Liver (tissue), 9 donors: Measurements from ENCODE around the gene PELI2. TPM values are rescaled to one million over a fixed set of nuclear protein-coding genes. Genes with fewer than 3 reads are reported as not detected.

ENCODE experiments used
- DNase-seq: peaks from one replicate; pipeline ENCODE4 v3.0.0-alpha.2; 2017; ENCODE audit warnings: low spot score
- H3K27ac ChIP-seq, 2 donors: one replicate each; pipeline ENCODE4 v1.7.0; 2013; ENCODE audit warnings: inconsistent platforms in 2 of 2, low read length in 2 of 2, control low read depth in 1 of 2, low read depth in 1 of 2, mild to moderate bottlenecking in 1 of 2
- H3K27me3 ChIP-seq, 4 donors: one replicate each; pipeline versions ENCODE4 v1.6.1 to v1.7.0; 2013; ENCODE audit warnings: low read length in 3 of 4, inconsistent platforms in 1 of 4, mild to moderate bottlenecking in 1 of 4, moderate library complexity in 1 of 4; ENCODE audit not compliant: control insufficient read depth in 4 of 4, insufficient read depth in 4 of 4
- H3K36me3 ChIP-seq, 4 donors: one replicate each; pipeline versions ENCODE4 v1.6.1 to v1.7.0; 2013; ENCODE audit warnings: low read length in 3 of 4, mild to moderate bottlenecking in 3 of 4, low read depth in 1 of 4, moderate library complexity in 1 of 4; ENCODE audit not compliant: control insufficient read depth in 4 of 4, insufficient read depth in 3 of 4
- H3K4me1 ChIP-seq, 4 donors: one replicate each; pipeline versions ENCODE4 v1.6.1 to v1.7.0; 2013; ENCODE audit warnings: low read length in 3 of 4, mild to moderate bottlenecking in 3 of 4, moderate library complexity in 1 of 4; ENCODE audit not compliant: control insufficient read depth in 4 of 4, insufficient read depth in 4 of 4
- H3K4me3 ChIP-seq, 3 donors: one replicate each; pipeline versions ENCODE4 v1.6.1 to v1.7.0; 2013; ENCODE audit warnings: low read length in 3 of 3, control low read depth in 1 of 3, low read depth in 1 of 3, mild to moderate bottlenecking in 1 of 3
- H3K9ac ChIP-seq, 2 donors: one replicate each; pipeline ENCODE4 v1.7.0; 2013; ENCODE audit warnings: low read length in 2 of 2, mild to moderate bottlenecking in 2 of 2, moderate library complexity in 2 of 2, control low read depth in 1 of 2, low read depth in 1 of 2
- H3K9me3 ChIP-seq, 4 donors: one replicate each; pipeline versions ENCODE4 v1.6.1 to v1.7.0; 2013; ENCODE audit warnings: low read length in 3 of 4; ENCODE audit not compliant: control insufficient read depth in 4 of 4
- EGR1 ChIP-seq, 2 donors: IDR thresholded peaks; 2 replicates each; pipeline ENCODE4 v1.6.1; 2016 to 2018; ENCODE audit warnings: antibody characterized with exemption in 2 of 2, low read depth in 2 of 2
- FOXA1 ChIP-seq: IDR thresholded peaks from 2 replicates; pipeline ENCODE4 v1.6.1; 2016; ENCODE audit warnings: antibody characterized with exemption
- FOXA2 ChIP-seq: IDR thresholded peaks from 2 replicates; pipeline ENCODE4 v1.6.1; 2016; ENCODE audit warnings: antibody characterized with exemption
- GABPA ChIP-seq, 2 donors: IDR thresholded peaks in 1 of 2; conservative IDR thresholded peaks in 1 of 2; 2 replicates each; pipeline ENCODE4 v1.6.1; 2016; ENCODE audit warnings: antibody characterized with exemption in 2 of 2, mild to moderate bottlenecking in 1 of 2, moderate library complexity in 1 of 2
- HNF4A ChIP-seq, 2 donors: conservative IDR thresholded peaks; 2 replicates each; pipeline ENCODE4 v1.6.1; 2016; ENCODE audit warnings: antibody characterized with exemption in 2 of 2, mild to moderate bottlenecking in 2 of 2
- JUND ChIP-seq, 2 donors: IDR thresholded peaks; 2 replicates each; pipeline ENCODE4 v1.6.1; 2016; ENCODE audit warnings: antibody characterized with exemption in 2 of 2
- NR2F2 ChIP-seq: IDR thresholded peaks from 2 replicates; pipeline ENCODE4 v1.6.1; 2016; ENCODE audit warnings: antibody characterized with exemption
- RXRA ChIP-seq, 2 donors: IDR thresholded peaks; 2 replicates each; pipeline ENCODE4 v1.6.1; 2017 to 2018; ENCODE audit warnings: antibody characterized with exemption in 2 of 2, mild to moderate bottlenecking in 1 of 2
- SP1 ChIP-seq: IDR thresholded peaks from 2 replicates; pipeline ENCODE4 v1.6.1; 2018; ENCODE audit warnings: antibody characterized with exemption, mild to moderate bottlenecking
- TAF1 ChIP-seq: conservative IDR thresholded peaks from 2 replicates; pipeline ENCODE4 v1.6.1; 2016; ENCODE audit warnings: antibody characterized with exemption, mild to moderate bottlenecking
- YY1 ChIP-seq: IDR thresholded peaks from 2 replicates; pipeline ENCODE4 v1.6.1; 2016; ENCODE audit warnings: antibody characterized with exemption, mild to moderate bottlenecking
- WGBS: extraction: QIAGEN DNeasy Blood & Tissue Kit; methylation state at CpG from one replicate; pipeline ENCODE4 v1.1.7; 2013; 5-methylcytosine and 5-hydroxymethylcytosine counted together
- polyA plus RNA-seq, 2 donors: library from polyadenylated mRNA; stranded (reverse) in 1 of 2; unstranded in 1 of 2; fragments of 200-250 nt in 1 of 2; fragments of >200 nt in 1 of 2; fragmentation: Nextera tagmentation in 1 of 2; extraction: Ambion mirVana in 1 of 2; gene quantifications; one replicate each; pipeline versions ENCODE4 v1.2.1 to v1.2.3, GENCODE V29; 2013 to 2015
- total RNA-seq, 2 donors: library from RNA; depleted of rRNA; stranded (reverse); fragments of >200 nt; gene quantifications; one replicate each; pipeline ENCODE4 v1.2.3, GENCODE V29; 2014
- TF ChIP-seq, protein P1 (sequence below): IDR thresholded peaks from 2 replicates; pipeline ENCODE4 v1.6.1; 2016; ENCODE audit warnings: antibody characterized with exemption
- TF ChIP-seq, protein P2 (sequence below): IDR thresholded peaks from 2 replicates; pipeline ENCODE4 v1.6.1; 2016; ENCODE audit warnings: antibody characterized with exemption
- TF ChIP-seq, protein P3 (sequence below): IDR thresholded peaks from 2 replicates; pipeline ENCODE4 v1.6.1; 2016; ENCODE audit warnings: antibody characterized with exemption, mild to moderate bottlenecking
- TF ChIP-seq, protein P4 (sequence below): fragments of 150-350 bp; IDR thresholded peaks from 2 replicates; pipeline ENCODE4 v1.5.1; 2017; ENCODE audit warnings: improper control_type of control experiment, low read depth, low read length; ENCODE audit not compliant: missing input control
- donor health status: healthy.
- donor health status: healthy.
- donor health status: healthy.
- donor health status: healthy.
- donor health status: healthy.

The PELI2 gene
- total and polyA plus RNA-seq, 4 donors: 0.68 to 2.9 (median 1.2) TPM

DNA sequence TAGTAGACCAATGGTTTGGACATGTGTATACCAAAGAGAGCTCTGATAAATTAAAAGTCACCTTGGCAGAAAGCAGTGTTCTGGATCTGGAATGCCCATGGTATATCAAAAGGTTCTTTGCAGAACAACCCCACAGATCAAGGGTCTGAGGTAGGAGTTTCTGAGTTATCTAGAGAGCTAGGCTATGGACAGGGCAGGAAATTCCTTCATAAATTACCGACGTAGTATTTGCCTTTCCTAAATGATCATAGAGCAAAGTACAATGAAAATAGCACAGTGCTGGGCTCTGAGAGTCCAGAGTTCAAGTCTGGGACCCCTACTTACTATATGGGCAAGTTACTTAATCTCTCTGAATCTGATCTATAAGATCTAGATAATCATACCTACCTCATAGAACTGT lies 35.3 kb upstream of the PELI2 start:
- DNase-seq: no peak
- H3K4me3 ChIP-seq: no peak overlapping the region
- H3K9ac ChIP-seq: no peak overlapping the region
- no peak for TF ChIP-seq SP1
- no peak for TF ChIP-seq NR2F2
- TF ChIP-seq HNF4A (conservative IDR thresholded peaks at IDR 0.05): no peak
- TF ChIP-seq EGR1 (IDR thresholded peaks at IDR 0.05; ENCODE audit: low read depth in 2 of 2): no peak
- H3K4me1 ChIP-seq: no peaks in the 10 kb centered on the region
- no peaks in the 10 kb centered on the region for H3K9me3 ChIP-seq
- 23% methylated on average over 2 of the region's 2 CpGs for WGBS
- H3K36me3 ChIP-seq: no peaks in the 10 kb centered on the region
- no peak overlapping the region for H3K27ac ChIP-seq
- peaks cover 0 to 9% (median 2%) of the 10 kb centered on the region in 4 donors for H3K27me3 ChIP-seq

DNA sequence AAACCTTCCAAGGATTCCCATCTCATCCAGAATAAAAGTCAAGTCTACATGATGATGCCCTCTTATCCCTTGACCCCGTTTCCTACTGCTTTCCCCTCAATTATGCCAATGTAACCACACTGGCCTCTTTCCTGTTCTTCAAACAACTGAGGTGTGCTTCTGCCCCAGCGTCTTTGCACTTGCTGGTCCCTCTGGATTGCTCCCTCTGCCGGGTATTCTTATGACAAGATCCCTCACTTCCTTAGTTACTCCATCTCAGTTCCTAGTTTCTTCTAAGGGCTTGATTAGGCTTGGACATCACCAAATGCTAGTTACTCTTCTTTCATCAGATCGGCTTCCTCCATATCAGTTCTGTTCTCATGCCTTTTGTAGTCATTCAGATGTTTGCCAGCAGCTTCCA lies 32.7 kb upstream of the PELI2 start:
- no peaks in the 10 kb centered on the region for H3K36me3 ChIP-seq
- no peaks in the 10 kb centered on the region for H3K9me3 ChIP-seq
- no peaks in the 10 kb centered on the region for H3K4me1 ChIP-seq
- H3K27ac ChIP-seq: no peak overlapping the region
- no peak overlapping the region for H3K9ac ChIP-seq
- 78% methylated on average over 4 of the region's 4 CpGs for WGBS
- peaks cover 0 to 9% (median 2%) of the 10 kb centered on the region in 4 donors for H3K27me3 ChIP-seq
- no peak overlapping the region for H3K4me3 ChIP-seq
- DNase-seq: no peak
- TF ChIP-seq EGR1 (IDR thresholded peaks at IDR 0.05; ENCODE audit: low read depth in 2 of 2) (no peak), NR2F2 (no peak), HNF4A (conservative IDR thresholded peaks at IDR 0.05) (no peak), GABPA (IDR thresholded peaks at IDR 0.05 in 1 of 2, conservative IDR thresholded peaks at IDR 0.05 in 1 of 2) (no peak), FOXA2 (no peak), JUND (IDR thresholded peaks at IDR 0.05) (no peak), YY1 (no peak), TAF1 (no peak), SP1 (no peak), FOXA1 (no peak), RXRA (IDR thresholded peaks at IDR 0.05) (no peak)
- TF ChIP-seq, protein P1, sequence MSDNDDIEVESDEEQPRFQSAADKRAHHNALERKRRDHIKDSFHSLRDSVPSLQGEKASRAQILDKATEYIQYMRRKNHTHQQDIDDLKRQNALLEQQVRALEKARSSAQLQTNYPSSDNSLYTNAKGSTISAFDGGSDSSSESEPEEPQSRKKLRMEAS: no peak
- TF ChIP-seq, protein P2, sequence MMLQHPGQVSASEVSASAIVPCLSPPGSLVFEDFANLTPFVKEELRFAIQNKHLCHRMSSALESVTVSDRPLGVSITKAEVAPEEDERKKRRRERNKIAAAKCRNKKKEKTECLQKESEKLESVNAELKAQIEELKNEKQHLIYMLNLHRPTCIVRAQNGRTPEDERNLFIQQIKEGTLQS: no peak
- TF ChIP-seq, protein P3, sequence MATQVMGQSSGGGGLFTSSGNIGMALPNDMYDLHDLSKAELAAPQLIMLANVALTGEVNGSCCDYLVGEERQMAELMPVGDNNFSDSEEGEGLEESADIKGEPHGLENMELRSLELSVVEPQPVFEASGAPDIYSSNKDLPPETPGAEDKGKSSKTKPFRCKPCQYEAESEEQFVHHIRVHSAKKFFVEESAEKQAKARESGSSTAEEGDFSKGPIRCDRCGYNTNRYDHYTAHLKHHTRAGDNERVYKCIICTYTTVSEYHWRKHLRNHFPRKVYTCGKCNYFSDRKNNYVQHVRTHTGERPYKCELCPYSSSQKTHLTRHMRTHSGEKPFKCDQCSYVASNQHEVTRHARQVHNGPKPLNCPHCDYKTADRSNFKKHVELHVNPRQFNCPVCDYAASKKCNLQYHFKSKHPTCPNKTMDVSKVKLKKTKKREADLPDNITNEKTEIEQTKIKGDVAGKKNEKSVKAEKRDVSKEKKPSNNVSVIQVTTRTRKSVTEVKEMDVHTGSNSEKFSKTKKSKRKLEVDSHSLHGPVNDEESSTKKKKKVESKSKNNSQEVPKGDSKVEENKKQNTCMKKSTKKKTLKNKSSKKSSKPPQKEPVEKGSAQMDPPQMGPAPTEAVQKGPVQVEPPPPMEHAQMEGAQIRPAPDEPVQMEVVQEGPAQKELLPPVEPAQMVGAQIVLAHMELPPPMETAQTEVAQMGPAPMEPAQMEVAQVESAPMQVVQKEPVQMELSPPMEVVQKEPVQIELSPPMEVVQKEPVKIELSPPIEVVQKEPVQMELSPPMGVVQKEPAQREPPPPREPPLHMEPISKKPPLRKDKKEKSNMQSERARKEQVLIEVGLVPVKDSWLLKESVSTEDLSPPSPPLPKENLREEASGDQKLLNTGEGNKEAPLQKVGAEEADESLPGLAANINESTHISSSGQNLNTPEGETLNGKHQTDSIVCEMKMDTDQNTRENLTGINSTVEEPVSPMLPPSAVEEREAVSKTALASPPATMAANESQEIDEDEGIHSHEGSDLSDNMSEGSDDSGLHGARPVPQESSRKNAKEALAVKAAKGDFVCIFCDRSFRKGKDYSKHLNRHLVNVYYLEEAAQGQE: no peak
- TF ChIP-seq, protein P4, sequence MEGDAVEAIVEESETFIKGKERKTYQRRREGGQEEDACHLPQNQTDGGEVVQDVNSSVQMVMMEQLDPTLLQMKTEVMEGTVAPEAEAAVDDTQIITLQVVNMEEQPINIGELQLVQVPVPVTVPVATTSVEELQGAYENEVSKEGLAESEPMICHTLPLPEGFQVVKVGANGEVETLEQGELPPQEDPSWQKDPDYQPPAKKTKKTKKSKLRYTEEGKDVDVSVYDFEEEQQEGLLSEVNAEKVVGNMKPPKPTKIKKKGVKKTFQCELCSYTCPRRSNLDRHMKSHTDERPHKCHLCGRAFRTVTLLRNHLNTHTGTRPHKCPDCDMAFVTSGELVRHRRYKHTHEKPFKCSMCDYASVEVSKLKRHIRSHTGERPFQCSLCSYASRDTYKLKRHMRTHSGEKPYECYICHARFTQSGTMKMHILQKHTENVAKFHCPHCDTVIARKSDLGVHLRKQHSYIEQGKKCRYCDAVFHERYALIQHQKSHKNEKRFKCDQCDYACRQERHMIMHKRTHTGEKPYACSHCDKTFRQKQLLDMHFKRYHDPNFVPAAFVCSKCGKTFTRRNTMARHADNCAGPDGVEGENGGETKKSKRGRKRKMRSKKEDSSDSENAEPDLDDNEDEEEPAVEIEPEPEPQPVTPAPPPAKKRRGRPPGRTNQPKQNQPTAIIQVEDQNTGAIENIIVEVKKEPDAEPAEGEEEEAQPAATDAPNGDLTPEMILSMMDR: no peak
